SK-N-SH treated with all-trans-retinoic acid at 6 μM for 48 hours (cell line): ENCODE data around the gene STX11.

ENCODE experiments used
- BACH2 ChIP-seq: fragments of 250-450 bp; sonication (Bioruptor Pico); IDR thresholded peaks from 2 replicates; pipeline ENCODE4 v1.9.0; 2021; ENCODE audit warnings: mild to moderate bottlenecking, borderline replicate concordance
- CREB5 ChIP-seq: fragments of 250-450 bp; sonication (Bioruptor Pico); IDR thresholded peaks from 2 replicates; pipeline ENCODE4 v1.5.1; 2020; ENCODE audit warnings: low read depth, mild to moderate bottlenecking, moderate library complexity
- CSDC2 ChIP-seq: fragments of 250-450 bp; sonication (Bioruptor Pico); IDR thresholded peaks from 2 replicates; pipeline ENCODE4 v1.5.0; 2020; ENCODE audit warnings: mild to moderate bottlenecking, moderate library complexity
- CSRNP3 ChIP-seq: fragments of 250-450 bp; sonication (Bioruptor Pico); IDR thresholded peaks from 2 replicates; pipeline ENCODE4 v1.5.1; 2021; ENCODE audit warnings: mild to moderate bottlenecking, moderate library complexity
- OSR1 ChIP-seq: fragments of 250-450 bp; sonication (Bioruptor Pico); IDR thresholded peaks from 2 replicates; pipeline ENCODE4 v1.8.0; 2022; ENCODE audit warnings: moderate library complexity, mild to moderate bottlenecking, inconsistent platforms
- PATZ1 ChIP-seq: fragments of 250-450 bp; sonication (Bioruptor Pico); IDR thresholded peaks from 2 replicates; pipeline ENCODE4 v1.8.0; 2020; ENCODE audit warnings: mild to moderate bottlenecking, moderate library complexity, borderline replicate concordance
- PPARA ChIP-seq: fragments of 250-450 bp; sonication (Bioruptor Pico); IDR thresholded peaks from 2 replicates; pipeline ENCODE4 v1.5.0; 2020; ENCODE audit warnings: mild to moderate bottlenecking, borderline replicate concordance
- SNAI2 ChIP-seq: fragments of 250-450 bp; sonication (Bioruptor Pico); IDR thresholded peaks from 2 replicates; pipeline ENCODE4 v1.5.0; 2020; ENCODE audit warnings: mild to moderate bottlenecking, moderate library complexity
- TCF4 ChIP-seq: fragments of 250-450 bp; sonication (Bioruptor Pico); IDR thresholded peaks from 2 replicates; pipeline ENCODE4 v1.8.0; 2021; ENCODE audit warnings: mild to moderate bottlenecking, moderate library complexity, borderline replicate concordance
- TSHZ2 ChIP-seq: fragments of 250-450 bp; sonication (Bioruptor Pico); IDR thresholded peaks from 2 replicates; pipeline ENCODE4 v1.5.0; 2020; ENCODE audit warnings: mild to moderate bottlenecking, moderate library complexity
- ZFP3 ChIP-seq: fragments of 250-450 bp; sonication (Bioruptor Pico); IDR thresholded peaks from 2 replicates; pipeline ENCODE4 v1.5.0; 2020; ENCODE audit warnings: mild to moderate bottlenecking, moderate library complexity

GRCh38 chr6:144234399-144234798 lies 84.1 kb downstream of the STX11 start:
- TF ChIP-seq SNAI2 (CRISPR knock-in tag) (no peak), PPARA (CRISPR knock-in tag) (no peak), CSRNP3 (CRISPR knock-in tag) (no peak), TCF4 (CRISPR knock-in tag) (no peak), TSHZ2 (no peak), PATZ1 (CRISPR knock-in tag) (no peak), CREB5 (CRISPR knock-in tag) (no peak), CSDC2 (no peak), BACH2 (CRISPR knock-in tag) (no peak), ZFP3 (no peak), OSR1 (CRISPR knock-in tag) (no peak)
